GM18868 (cell line): ENCODE data around the gene PIN1.

Experiments used
- ATAC-seq: cut with Tn5 transposase; IDR thresholded peaks from one replicate; pipeline ENCODE4 v1.9.1; 2021; ENCODE audit warnings: mild to moderate bottlenecking, moderate library complexity; ENCODE audit not compliant: unreplicated experiment

The PIN1 gene

DNA sequence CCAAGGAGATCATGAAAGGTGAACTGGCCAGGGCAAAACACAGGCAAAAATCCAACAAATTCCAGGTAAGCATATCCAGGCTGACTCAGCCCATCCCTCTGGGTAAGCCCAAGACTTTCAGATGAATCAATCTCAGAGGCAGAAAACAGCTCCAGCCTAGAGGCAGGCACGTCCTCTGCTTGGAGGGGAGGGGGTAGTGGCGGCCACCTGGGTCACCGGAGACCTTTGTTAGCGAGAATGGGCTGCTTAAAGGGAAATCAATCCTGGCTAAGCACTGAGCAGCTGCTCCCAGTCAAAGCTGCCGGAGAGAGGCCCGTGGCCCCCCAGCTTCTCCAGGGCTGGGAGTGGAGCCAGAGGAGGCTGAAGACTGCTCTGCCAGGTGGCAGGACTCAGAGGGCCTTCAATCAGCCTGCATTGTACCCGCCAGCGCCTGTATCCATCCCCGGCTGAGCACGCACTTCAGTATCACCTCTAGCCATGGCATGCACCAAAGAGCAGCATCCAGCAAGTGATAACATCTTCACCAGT, 48.2 kb downstream of the PIN1 start:
- no peak for ATAC-seq

DNA sequence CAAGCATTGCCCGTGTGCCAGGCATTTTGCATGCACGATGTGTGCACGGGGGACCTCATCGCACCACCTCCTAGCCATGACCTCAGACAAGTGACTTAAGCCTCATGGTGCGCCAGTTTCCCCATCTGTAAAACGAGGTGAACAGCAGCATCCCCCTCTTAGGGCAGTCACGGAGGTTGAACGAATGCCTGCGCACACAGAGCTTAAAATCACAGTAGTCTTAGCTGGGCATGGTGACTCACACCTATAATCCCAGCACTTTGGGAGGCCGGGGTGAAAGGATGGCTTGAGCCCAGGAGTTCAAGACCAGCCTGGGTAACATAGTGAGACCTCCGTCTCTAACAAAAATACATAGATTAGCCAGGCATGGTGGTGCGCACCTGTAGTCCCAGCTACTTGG, 48.6 kb downstream of the PIN1 start:
- ATAC-seq = no peak

DNA sequence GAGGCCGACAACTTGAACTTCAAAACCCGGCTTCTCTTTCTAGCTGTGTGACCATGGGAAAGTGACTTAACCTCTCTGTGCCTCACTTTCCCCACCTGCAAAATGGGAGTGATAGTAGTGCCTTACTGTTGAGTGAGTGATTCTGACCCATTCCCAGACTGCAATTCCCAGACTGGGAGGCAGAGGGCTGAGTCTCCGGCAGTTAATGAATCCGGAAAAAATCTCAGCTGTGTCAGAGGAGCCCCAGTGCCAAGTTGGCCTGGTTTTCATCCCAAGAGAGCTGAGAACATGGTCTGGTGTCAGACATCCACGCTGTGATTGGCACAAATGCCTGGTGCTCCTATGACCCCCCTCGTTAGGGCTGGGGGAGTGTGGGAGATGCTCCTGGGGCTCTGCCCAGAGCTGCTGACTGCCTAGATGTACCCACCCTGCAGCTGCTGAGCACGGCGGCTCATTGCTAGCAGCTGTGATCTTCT, 50.0 kb downstream of the PIN1 start:
- no peak for ATAC-seq

DNA sequence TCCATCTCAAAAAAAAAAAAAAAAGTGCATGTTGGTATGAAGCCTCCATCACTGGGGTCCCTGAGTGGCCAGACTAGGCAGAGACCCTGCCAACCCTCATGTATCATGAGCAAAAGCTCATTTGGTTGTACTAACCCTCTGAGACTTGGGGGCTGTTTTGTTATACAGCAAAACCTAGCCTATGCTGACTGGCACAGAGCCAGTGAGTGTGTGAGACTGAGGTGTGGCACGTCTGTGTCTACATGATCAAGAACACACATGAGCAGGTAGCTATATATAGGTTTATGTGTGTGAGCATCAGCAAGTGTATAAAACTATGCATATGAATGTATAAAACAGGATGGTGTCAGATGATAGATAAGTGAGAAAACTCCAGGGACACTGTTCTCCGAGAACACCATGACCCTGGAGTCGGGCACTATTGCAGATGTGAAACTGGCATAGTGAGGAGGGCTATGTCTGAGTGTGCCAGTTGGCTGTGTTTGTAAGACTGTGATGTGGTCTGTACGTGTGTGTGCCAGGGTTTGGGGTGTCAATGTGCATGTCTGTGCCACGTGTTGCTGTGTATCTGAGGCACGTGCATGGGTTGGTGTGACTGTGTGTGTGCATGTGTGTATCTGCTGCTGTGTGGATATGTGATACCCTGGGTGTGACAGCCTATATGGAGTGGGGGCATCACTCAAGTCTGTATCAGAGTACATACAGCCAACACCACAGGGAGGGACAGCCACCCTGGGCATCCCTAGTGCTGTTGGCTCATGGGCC, 56.7 kb downstream of the PIN1 start:
- ATAC-seq = no peak
